HEK293 (cell line): ENCODE results near the gene F10.

Source experiments
- CTCF ChIA-PET: fragments of 350-600 bp; formaldehyde crosslinking; extraction: SDS; loops from one replicate; lab custom pipeline; 2021; ENCODE audit warnings: antibody characterized with exemption; lab: Yijun Ruan, JAX
- POLR2A ChIA-PET: fragments of 300-600 bp; formaldehyde crosslinking; extraction: SDS; loops from one replicate; lab custom pipeline; 2020; ENCODE audit warnings: antibody characterized with exemption, inconsistent platforms; lab: Yijun Ruan, JAX
- H3K27ac ChIP-seq: fragments of 200-500 bp; sonication (Bioruptor generic); 2 replicates; pipeline ENCODE4 v1.5.1; 2014; ENCODE audit warnings: low read depth, low read length, control low read depth, inconsistent platforms; ENCODE audit errors: extremely low read depth
- H3K36me3 ChIP-seq, 2 experiments: fragments of 200-500 bp in 1 of 2; sonication (Bioruptor generic) in 1 of 2; 1 replicate in 1 of 2; 2 replicates in 1 of 2; pipeline ENCODE4 v1.5.1; 2014 to 2017; ENCODE audit warnings: inconsistent platforms in 2 of 2, low read length in 2 of 2; ENCODE audit not compliant: control insufficient read depth in 2 of 2, insufficient read depth in 1 of 2
- H3K4me1 ChIP-seq: fragments of 200-500 bp; sonication (Bioruptor generic); 2 replicates; pipeline ENCODE4 v1.5.1; 2014; ENCODE audit warnings: mild to moderate bottlenecking, low read length, inconsistent platforms; ENCODE audit not compliant: control insufficient read depth, insufficient read depth
- H3K4me3 ChIP-seq: 2 replicates; pipeline ENCODE4 v1.5.1; 2011; ENCODE audit warnings: low read depth, mild to moderate bottlenecking, control low read depth, low read length, moderate library complexity
- H3K9me3 ChIP-seq: fragments of 200-500 bp; sonication (Bioruptor generic); 2 replicates; pipeline ENCODE4 v1.5.1; 2014; ENCODE audit warnings: low read depth, low read length, inconsistent platforms; ENCODE audit not compliant: control insufficient read depth, insufficient read depth
- FEZF1 ChIP-seq: fragments of 450-650 bp; formaldehyde crosslinking; IDR thresholded peaks from 2 replicates; pipeline ENCODE4 v1.5.1; 2016; ENCODE audit warnings: missing biosample characterization, missing genetic modification characterization
- ZBTB20 ChIP-seq: fragments of 450-650 bp; formaldehyde crosslinking; IDR thresholded peaks from 2 replicates; pipeline ENCODE4 v1.5.1; 2016; ENCODE audit warnings: missing biosample characterization, missing genetic modification characterization
- ZNF138 ChIP-seq: fragments of 450-650 bp; formaldehyde crosslinking; IDR thresholded peaks from 2 replicates; pipeline ENCODE4 v1.5.1; 2016; ENCODE audit warnings: missing biosample characterization, missing genetic modification characterization, borderline replicate concordance
- ZNF140 ChIP-seq: fragments of 450-650 bp; formaldehyde crosslinking; IDR thresholded peaks from 2 replicates; pipeline ENCODE4 v1.5.1; 2016; ENCODE audit warnings: missing biosample characterization, missing genetic modification characterization
- ZNF202 ChIP-seq: fragments of 450-650 bp; formaldehyde crosslinking; IDR thresholded peaks from 2 replicates; pipeline ENCODE4 v1.5.1; 2016; ENCODE audit warnings: missing biosample characterization, missing genetic modification characterization, borderline replicate concordance
- ZNF214 ChIP-seq: fragments of 450-650 bp; formaldehyde crosslinking; IDR thresholded peaks from 2 replicates; pipeline ENCODE4 v1.5.1; 2017; ENCODE audit warnings: missing biosample characterization, mild to moderate bottlenecking, missing genetic modification characterization, borderline replicate concordance
- ZNF558 ChIP-seq: fragments of 450-650 bp; formaldehyde crosslinking; IDR thresholded peaks from 2 replicates; pipeline ENCODE4 v1.5.1; 2016; ENCODE audit warnings: missing biosample characterization, missing genetic modification characterization
- ZSCAN16 ChIP-seq: fragments of 450-650 bp; formaldehyde crosslinking; IDR thresholded peaks from 2 replicates; pipeline ENCODE4 v1.5.1; 2016; ENCODE audit warnings: missing biosample characterization, missing genetic modification characterization
- TF ChIP-seq, protein P1 (sequence below): fragments of 450-650 bp; formaldehyde crosslinking; IDR thresholded peaks from 2 replicates; pipeline ENCODE4 v1.5.1; 2016; ENCODE audit warnings: missing biosample characterization, missing genetic modification characterization
- TF ChIP-seq, protein P2 (sequence below): fragments of 450-650 bp; formaldehyde crosslinking; IDR thresholded peaks from 2 replicates; pipeline ENCODE4 v1.5.1; 2016; ENCODE audit warnings: missing biosample characterization, missing genetic modification characterization
- TF ChIP-seq, protein P3 (sequence below): fragments of 450-650 bp; formaldehyde crosslinking; IDR thresholded peaks from 2 replicates; pipeline ENCODE4 v1.5.1; 2016; ENCODE audit warnings: missing biosample characterization, missing genetic modification characterization
- TF ChIP-seq, protein P4 (sequence below): fragments of 450-650 bp; formaldehyde crosslinking; IDR thresholded peaks from 2 replicates; pipeline ENCODE4 v1.5.0; 2017; ENCODE audit warnings: missing biosample characterization, missing genetic modification characterization, borderline replicate concordance
- TF ChIP-seq, protein P5 (sequence below): fragments of 450-650 bp; formaldehyde crosslinking; IDR thresholded peaks from 2 replicates; pipeline ENCODE4 v1.5.1; 2016; ENCODE audit warnings: missing biosample characterization, missing genetic modification characterization

F10 gene

DNA sequence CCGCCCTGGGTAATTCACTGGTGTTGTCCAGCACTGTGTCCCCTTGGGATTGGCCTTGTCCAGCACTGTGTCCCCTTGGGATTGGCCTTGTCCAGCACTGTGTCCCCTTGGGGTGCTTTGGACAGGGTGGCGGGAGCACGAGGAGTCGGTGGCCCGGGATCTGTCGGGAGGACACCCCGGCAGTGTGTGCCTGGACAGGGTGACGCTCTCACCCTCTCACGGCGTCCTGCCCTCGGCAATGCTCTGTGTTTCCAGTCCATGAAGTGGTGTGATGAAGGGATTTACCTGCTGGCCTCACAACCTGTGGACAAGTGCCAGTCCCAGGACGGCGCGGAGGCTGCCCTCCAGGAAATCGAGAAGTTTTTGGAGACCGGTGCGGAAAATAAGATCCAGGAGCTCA is 46.9 kb upstream of the F10 start:
- CTCF ChIA-PET: interaction anchor here (0.6 kb wide), 1 partner anchor 46 kb away, joined by 3 read pairs; no protein-coding TSS in a partner anchor
- Histone ChIP-seq H3K27ac (no peak overlapping the region), H3K9me3 (no peaks in the 10 kb centered on the region), H3K4me1 (no peaks in the 10 kb centered on the region), H3K4me3 (no peak overlapping the region), H3K36me3 (peaks cover 0 to 2% of the 10 kb centered on the region in 2 experiments; a peak in 1 of 3 replicates)
- no peak for TF ChIP-seq ZNF214
- TF ChIP-seq ZBTB20 (tag by site-specific recombination): no peak
- TF ChIP-seq, protein P1, sequence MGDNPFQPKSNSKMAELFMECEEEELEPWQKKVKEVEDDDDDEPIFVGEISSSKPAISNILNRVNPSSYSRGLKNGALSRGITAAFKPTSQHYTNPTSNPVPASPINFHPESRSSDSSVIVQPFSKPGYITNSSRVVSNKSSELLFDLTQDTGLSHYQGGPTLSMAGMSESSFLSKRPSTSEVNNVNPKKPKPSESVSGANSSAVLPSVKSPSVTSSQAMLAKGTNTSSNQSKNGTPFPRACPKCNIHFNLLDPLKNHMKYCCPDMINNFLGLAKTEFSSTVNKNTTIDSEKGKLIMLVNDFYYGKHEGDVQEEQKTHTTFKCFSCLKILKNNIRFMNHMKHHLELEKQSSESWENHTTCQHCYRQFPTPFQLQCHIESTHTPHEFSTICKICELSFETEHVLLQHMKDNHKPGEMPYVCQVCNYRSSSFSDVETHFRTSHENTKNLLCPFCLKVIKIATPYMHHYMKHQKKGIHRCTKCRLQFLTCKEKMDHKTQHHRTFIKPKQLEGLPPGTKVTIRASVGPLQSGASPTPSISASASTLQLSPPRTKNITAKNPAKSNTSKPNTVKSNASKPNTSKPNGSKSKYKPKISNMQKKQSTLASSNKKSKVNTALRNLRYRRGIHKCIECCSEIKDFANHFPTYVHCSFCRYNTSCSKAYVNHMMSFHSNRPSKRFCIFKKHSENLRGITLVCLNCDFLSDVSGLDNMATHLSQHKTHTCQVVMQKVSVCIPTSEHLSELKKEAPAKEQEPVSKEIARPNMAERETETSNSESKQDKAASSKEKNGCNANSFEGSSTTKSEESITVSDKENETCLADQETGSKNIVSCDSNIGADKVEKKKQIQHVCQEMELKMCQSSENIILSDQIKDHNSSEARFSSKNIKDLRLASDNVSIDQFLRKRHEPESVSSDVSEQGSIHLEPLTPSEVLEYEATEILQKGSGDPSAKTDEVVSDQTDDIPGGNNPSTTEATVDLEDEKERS (tag by site-specific recombination): no peak
- TF ChIP-seq ZSCAN16: no peak
- TF ChIP-seq, protein P2, sequence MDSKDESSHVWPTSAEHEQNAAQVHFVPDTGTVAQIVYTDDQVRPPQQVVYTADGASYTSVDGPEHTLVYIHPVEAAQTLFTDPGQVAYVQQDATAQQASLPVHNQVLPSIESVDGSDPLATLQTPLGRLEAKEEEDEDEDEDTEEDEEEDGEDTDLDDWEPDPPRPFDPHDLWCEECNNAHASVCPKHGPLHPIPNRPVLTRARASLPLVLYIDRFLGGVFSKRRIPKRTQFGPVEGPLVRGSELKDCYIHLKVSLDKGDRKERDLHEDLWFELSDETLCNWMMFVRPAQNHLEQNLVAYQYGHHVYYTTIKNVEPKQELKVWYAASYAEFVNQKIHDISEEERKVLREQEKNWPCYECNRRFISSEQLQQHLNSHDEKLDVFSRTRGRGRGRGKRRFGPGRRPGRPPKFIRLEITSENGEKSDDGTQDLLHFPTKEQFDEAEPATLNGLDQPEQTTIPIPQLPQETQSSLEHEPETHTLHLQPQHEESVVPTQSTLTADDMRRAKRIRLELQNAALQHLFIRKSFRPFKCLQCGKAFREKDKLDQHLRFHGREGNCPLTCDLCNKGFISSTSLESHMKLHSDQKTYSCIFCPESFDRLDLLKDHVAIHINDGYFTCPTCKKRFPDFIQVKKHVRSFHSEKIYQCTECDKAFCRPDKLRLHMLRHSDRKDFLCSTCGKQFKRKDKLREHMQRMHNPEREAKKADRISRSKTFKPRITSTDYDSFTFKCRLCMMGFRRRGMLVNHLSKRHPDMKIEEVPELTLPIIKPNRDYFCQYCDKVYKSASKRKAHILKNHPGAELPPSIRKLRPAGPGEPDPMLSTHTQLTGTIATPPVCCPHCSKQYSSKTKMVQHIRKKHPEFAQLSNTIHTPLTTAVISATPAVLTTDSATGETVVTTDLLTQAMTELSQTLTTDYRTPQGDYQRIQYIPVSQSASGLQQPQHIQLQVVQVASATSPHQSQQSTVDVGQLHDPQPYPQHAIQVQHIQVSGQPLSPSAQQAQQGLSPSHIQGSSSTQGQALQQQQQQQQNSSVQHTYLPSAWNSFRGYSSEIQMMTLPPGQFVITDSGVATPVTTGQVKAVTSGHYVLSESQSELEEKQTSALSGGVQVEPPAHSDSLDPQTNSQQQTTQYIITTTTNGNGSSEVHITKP (tag by site-specific recombination): no peak
- POLR2A ChIA-PET: interaction anchor here (0.7 kb wide), 1 partner anchor 8 kb away, joined by 6 read pairs; no protein-coding TSS in a partner anchor

DNA sequence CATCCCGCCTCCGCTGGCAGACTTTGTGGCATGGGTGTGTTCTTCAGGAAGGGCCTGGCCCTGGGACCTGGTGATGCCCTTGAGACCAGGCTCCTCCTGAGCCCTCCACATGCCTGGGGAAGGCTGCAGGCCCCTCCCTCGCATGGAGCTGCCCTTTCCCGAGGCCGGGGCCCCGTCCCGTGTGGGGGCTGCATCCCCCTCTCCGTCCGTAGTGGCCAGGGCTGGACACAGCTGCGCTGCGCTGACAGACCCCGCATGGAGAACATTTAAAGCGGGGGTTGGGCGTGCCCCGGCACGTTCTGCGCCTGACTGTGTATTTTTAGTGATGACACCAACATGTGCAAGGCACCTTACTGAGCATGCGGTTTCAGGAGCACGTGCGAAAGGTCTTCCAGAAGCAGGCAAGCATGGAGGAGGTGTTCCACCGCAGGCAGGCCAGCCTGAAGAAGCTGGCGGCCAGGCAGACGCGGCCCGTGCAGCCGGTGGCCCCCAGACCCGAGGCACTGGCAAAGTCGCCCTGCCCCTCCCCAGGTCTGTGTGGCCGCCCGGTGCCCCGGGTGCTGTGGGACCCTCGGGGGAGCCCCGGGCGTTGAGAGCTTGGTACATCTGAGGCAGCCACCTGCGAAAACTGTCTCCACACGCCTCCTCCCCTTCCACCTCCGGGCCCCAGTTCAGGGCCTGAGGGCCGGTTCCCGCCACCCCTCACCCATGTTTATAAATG is 45.8 kb upstream of the F10 start:
- CTCF ChIA-PET: no interaction called here
- H3K27ac ChIP-seq: no peak overlapping the region
- H3K36me3 ChIP-seq: peaks cover 0 to 2% of the 10 kb centered on the region in 2 experiments; a peak in 1 of 3 replicates
- H3K4me3 ChIP-seq: no peak overlapping the region
- TF ChIP-seq FEZF1 (tag by site-specific recombination) (no peak), ZNF558 (tag by site-specific recombination) (no peak), ZNF140 (tag by site-specific recombination) (no peak), ZNF202 (no peak)
- TF ChIP-seq, protein P3, sequence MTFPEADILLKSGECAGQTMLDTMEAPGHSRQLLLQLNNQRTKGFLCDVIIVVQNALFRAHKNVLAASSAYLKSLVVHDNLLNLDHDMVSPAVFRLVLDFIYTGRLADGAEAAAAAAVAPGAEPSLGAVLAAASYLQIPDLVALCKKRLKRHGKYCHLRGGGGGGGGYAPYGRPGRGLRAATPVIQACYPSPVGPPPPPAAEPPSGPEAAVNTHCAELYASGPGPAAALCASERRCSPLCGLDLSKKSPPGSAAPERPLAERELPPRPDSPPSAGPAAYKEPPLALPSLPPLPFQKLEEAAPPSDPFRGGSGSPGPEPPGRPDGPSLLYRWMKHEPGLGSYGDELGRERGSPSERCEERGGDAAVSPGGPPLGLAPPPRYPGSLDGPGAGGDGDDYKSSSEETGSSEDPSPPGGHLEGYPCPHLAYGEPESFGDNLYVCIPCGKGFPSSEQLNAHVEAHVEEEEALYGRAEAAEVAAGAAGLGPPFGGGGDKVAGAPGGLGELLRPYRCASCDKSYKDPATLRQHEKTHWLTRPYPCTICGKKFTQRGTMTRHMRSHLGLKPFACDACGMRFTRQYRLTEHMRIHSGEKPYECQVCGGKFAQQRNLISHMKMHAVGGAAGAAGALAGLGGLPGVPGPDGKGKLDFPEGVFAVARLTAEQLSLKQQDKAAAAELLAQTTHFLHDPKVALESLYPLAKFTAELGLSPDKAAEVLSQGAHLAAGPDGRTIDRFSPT (tag by site-specific recombination): no peak
- H3K9me3 ChIP-seq: no peaks in the 10 kb centered on the region
- H3K4me1 ChIP-seq: no peaks in the 10 kb centered on the region
- POLR2A ChIA-PET: no interaction called here

DNA sequence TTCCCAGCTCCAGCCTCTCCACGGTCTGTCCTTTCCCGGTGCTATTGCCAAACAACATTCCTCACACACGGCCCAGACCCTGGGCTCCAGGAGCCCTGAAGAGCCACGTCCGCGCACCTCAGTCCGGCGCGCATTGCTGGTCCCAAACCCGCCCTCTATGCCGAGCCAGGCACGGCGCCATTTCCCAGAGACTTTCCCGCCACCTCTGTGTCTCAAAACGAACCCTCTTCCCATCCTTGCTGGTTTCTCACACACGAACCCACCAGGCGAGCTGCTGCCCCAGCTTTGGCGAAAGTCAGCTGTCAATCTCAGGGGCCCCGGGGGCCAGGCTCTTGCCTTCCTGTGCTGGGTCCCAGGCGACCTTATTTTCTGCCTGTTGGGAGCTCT is 45.0 kb upstream of the F10 start:
- H3K27ac ChIP-seq: no peak overlapping the region
- ChIA-PET POLR2A (no interaction called here), CTCF (no interaction called here)
- H3K36me3 ChIP-seq: peaks cover 0 to 2% of the 10 kb centered on the region in 2 experiments; a peak in 1 of 3 replicates
- H3K4me3 ChIP-seq: no peak overlapping the region
- TF ChIP-seq, protein P4, sequence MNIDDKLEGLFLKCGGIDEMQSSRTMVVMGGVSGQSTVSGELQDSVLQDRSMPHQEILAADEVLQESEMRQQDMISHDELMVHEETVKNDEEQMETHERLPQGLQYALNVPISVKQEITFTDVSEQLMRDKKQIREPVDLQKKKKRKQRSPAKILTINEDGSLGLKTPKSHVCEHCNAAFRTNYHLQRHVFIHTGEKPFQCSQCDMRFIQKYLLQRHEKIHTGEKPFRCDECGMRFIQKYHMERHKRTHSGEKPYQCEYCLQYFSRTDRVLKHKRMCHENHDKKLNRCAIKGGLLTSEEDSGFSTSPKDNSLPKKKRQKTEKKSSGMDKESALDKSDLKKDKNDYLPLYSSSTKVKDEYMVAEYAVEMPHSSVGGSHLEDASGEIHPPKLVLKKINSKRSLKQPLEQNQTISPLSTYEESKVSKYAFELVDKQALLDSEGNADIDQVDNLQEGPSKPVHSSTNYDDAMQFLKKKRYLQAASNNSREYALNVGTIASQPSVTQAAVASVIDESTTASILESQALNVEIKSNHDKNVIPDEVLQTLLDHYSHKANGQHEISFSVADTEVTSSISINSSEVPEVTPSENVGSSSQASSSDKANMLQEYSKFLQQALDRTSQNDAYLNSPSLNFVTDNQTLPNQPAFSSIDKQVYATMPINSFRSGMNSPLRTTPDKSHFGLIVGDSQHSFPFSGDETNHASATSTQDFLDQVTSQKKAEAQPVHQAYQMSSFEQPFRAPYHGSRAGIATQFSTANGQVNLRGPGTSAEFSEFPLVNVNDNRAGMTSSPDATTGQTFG (tag by site-specific recombination): no peak
- no peak for TF ChIP-seq ZNF138 (tag by site-specific recombination)
- TF ChIP-seq, protein P5, sequence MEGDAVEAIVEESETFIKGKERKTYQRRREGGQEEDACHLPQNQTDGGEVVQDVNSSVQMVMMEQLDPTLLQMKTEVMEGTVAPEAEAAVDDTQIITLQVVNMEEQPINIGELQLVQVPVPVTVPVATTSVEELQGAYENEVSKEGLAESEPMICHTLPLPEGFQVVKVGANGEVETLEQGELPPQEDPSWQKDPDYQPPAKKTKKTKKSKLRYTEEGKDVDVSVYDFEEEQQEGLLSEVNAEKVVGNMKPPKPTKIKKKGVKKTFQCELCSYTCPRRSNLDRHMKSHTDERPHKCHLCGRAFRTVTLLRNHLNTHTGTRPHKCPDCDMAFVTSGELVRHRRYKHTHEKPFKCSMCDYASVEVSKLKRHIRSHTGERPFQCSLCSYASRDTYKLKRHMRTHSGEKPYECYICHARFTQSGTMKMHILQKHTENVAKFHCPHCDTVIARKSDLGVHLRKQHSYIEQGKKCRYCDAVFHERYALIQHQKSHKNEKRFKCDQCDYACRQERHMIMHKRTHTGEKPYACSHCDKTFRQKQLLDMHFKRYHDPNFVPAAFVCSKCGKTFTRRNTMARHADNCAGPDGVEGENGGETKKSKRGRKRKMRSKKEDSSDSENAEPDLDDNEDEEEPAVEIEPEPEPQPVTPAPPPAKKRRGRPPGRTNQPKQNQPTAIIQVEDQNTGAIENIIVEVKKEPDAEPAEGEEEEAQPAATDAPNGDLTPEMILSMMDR (tag by site-specific recombination): no peak
- TF ChIP-seq, all 188 proteins: peak for 0
- H3K9me3 ChIP-seq: no peaks in the 10 kb centered on the region
- no peaks in the 10 kb centered on the region for H3K4me1 ChIP-seq
